Keratinocyte (primary cell): Measurements from ENCODE around the gene SMARCA2.

Source experiments
- EZH2 ChIP-seq: IDR thresholded peaks from one replicate; pipeline ENCODE4 v1.6.1; 2012; ENCODE audit warnings: inconsistent platforms, mild to moderate bottlenecking, low read length, moderate library complexity
- TF ChIP-seq, protein P1 (sequence below), 3 experiments: IDR thresholded peaks in 1 of 3; conservative IDR thresholded peaks in 1 of 3; optimal IDR thresholded peaks in 1 of 3; 2 replicates in 2 of 3; 3 replicates in 1 of 3; pipeline versions ENCODE3 to v1.5.1; 2011; ENCODE audit warnings: low read length in 3 of 3, mild to moderate bottlenecking in 3 of 3, moderate library complexity in 2 of 3, control low read depth in 1 of 3, inconsistent platforms in 1 of 3; ENCODE audit not compliant: insufficient read depth in 2 of 3; ENCODE audit errors: extremely low read depth in 1 of 3

DNA sequence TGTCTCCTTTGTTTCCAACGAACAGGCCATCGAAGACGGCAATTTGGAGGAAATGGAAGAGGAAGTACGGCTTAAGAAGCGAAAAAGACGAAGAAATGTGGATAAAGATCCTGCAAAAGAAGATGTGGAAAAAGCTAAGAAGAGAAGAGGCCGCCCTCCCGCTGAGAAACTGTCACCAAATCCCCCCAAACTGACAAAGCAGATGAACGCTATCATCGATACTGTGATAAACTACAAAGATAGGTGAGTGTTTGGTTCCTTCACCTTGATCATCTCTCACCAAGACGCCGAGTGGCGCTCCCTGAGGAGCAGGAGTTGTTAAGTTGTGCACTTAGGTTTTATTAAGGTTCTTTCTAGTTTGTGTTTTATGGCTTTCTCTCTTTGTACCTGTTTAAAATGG lies 146.5 kb downstream of the SMARCA2 start:
- TF ChIP-seq, protein P1, sequence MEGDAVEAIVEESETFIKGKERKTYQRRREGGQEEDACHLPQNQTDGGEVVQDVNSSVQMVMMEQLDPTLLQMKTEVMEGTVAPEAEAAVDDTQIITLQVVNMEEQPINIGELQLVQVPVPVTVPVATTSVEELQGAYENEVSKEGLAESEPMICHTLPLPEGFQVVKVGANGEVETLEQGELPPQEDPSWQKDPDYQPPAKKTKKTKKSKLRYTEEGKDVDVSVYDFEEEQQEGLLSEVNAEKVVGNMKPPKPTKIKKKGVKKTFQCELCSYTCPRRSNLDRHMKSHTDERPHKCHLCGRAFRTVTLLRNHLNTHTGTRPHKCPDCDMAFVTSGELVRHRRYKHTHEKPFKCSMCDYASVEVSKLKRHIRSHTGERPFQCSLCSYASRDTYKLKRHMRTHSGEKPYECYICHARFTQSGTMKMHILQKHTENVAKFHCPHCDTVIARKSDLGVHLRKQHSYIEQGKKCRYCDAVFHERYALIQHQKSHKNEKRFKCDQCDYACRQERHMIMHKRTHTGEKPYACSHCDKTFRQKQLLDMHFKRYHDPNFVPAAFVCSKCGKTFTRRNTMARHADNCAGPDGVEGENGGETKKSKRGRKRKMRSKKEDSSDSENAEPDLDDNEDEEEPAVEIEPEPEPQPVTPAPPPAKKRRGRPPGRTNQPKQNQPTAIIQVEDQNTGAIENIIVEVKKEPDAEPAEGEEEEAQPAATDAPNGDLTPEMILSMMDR (optimal IDR thresholded peaks at IDR 0.05 in 1 of 3, IDR thresholded peaks at IDR 0.05 in 1 of 3, conservative IDR thresholded peaks at IDR 0.05 in 1 of 3; ENCODE audit: extremely low read depth in 1 of 3, insufficient read depth in 2 of 3, low read length in 3 of 3) = no peak
- no peak for TF ChIP-seq EZH2
